NCI-H1930 (cell line): ENCODE results near the gene FGF12.

Experiments
- DNase-seq, 2 experiments: peaks; one replicate each; lab custom pipeline; 2025; lab: John Stamatoyannopoulos, UW

The FGF12 gene

GRCh38 chr3:192685801-192686200 lies 41.5 kb downstream of the FGF12 start:
- no peak for DNase-seq

GRCh38 chr3:192684151-192684550 lies 43.2 kb downstream of the FGF12 start:
- no peak for DNase-seq

GRCh38 chr3:192675958-192676649 lies 51.2 kb downstream of the FGF12 start:
- DNase-seq, result no peak

GRCh38 chr3:192655628-192656027 lies 71.7 kb downstream of the FGF12 start:
- DNase-seq, result no peak

GRCh38 chr3:192655040-192655439 lies 72.3 kb downstream of the FGF12 start:
- no peak for DNase-seq

GRCh38 chr3:192653862-192654261 lies 73.5 kb downstream of the FGF12 start:
- DNase-seq, result no peak

GRCh38 chr3:192652727-192653126 lies 74.6 kb downstream of the FGF12 start:
- DNase-seq, result no peak

GRCh38 chr3:192651836-192652512 lies 75.4 kb downstream of the FGF12 start:
- no peak for DNase-seq

- DNase-seq, result no peak
Measured at GRCh38 chr3:192645437-192645836, 81.9 kb downstream of the FGF12 start.

- no peak for DNase-seq
Measured at GRCh38 chr3:192642651-192643050, 84.7 kb downstream of the FGF12 start.

- DNase-seq, result no peak
Measured at GRCh38 chr3:192641919-192642318, 85.4 kb downstream of the FGF12 start.

GRCh38 chr3:192639987-192640386 lies 87.4 kb downstream of the FGF12 start:
- no peak for DNase-seq

GRCh38 chr3:192637803-192638202 lies 89.5 kb downstream of the FGF12 start:
- no peak for DNase-seq

GRCh38 chr3:192636517-192637444 lies 90.6 kb downstream of the FGF12 start:
- DNase-seq, result no peak

- no peak for DNase-seq
Measured at GRCh38 chr3:192629429-192629828, 97.9 kb downstream of the FGF12 start.

- DNase-seq, result no peak
Measured at GRCh38 chr3:192621909-192622308, 105.4 kb downstream of the FGF12 start.

GRCh38 chr3:192620275-192620674 lies 107.1 kb downstream of the FGF12 start:
- no peak for DNase-seq

- no peak for DNase-seq
Measured at GRCh38 chr3:192611411-192611810, 115.9 kb downstream of the FGF12 start.

GRCh38 chr3:192608726-192609600 lies 118.4 kb downstream of the FGF12 start:
- no peak for DNase-seq

- no peak for DNase-seq
Measured at GRCh38 chr3:192607798-192608197, 119.5 kb downstream of the FGF12 start.

- no peak for DNase-seq
Measured at GRCh38 chr3:192597913-192598312, 129.4 kb downstream of the FGF12 start.

GRCh38 chr3:192597506-192597905 lies 129.8 kb downstream of the FGF12 start:
- DNase-seq, result no peak
